GM12892 (cell line): ENCODE data around the gene OR5I1.

ENCODE experiments used
- POLR2A ChIP-seq: IDR thresholded peaks from 2 replicates; pipeline ENCODE4 v1.6.1; 2011; ENCODE audit warnings: low read depth, low read length, control low read depth
- POLR2AphosphoS5 ChIP-seq: IDR thresholded peaks from 2 replicates; pipeline ENCODE4 v1.6.1; 2011; ENCODE audit warnings: low read depth, low read length, control low read depth
- TAF1 ChIP-seq: IDR thresholded peaks from 2 replicates; pipeline ENCODE4 v1.6.1; 2011; ENCODE audit warnings: low read depth, mild to moderate bottlenecking, control low read depth, low read length, borderline replicate concordance

DNA sequence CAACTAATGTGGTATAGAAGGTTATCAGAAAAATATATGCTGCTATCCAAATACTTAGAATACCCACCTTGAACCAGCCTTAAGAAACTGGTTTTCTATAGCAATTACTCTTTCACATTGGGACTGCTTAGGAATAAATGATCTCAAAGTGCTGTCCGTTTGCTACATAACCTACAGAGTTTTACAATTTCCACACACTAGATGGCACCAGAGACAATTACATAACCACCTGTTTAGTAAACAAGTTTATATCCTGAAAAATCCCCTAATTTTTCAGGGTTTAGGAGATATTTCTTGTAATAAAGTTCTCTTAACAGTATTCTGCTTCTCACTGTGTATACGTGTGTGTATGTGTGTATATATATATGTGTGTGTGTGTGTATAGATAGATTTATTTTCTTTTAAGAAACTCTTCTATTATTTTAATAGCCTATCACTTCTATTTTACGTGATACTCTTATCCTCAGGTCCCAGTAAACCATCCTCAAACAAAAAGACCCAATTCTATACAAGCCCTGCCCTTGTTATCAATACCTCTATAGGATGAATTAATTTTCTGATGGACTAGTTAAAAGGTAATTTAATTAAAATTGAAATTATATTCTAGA lies 6.7 kb upstream of the OR5I1 start:
- TF ChIP-seq POLR2A (no peak), POLR2AphosphoS5 (no peak), TAF1 (no peak)
